ENCODE measurements around the gene OR2A12. TPM values are rescaled to one million over a fixed set of nuclear protein-coding genes. Genes with fewer than 3 reads are reported as not detected.

The OR2A12 gene
- total RNA-seq, 4 donors from 2014 or later, result not detected

GRCh38 chr7:144063710-144064109 is 22.4 kb upstream of the OR2A12 start:
- H3K4me1 ChIP-seq, result no peaks in the 10 kb centered on the region
- ATAC-seq (no peak), DNase-seq (no peak)
- intact Hi-C loops (cut with DNase I; ENCODE audit: low total_unique reads), result no loop called here
- H3K36me3 ChIP-seq, result no peaks in the 10 kb centered on the region
- H3K27me3 ChIP-seq, result no peaks in the 10 kb centered on the region
- H3K27ac ChIP-seq, result no peak overlapping the region
- H3K4me3 ChIP-seq, result no peak overlapping the region
- H3K9me3 ChIP-seq, result no peaks in the 10 kb centered on the region
- TF ChIP-seq CTCF (IDR thresholded peaks at IDR 0.05 in 4 of 5, conservative IDR thresholded peaks at IDR 0.05 in 1 of 5) (no peak), POLR2A (IDR thresholded peaks at IDR 0.05) (no peak)
- in situ Hi-C loops (cut with MboI; ENCODE audit: low sequenced_read_pairs in 4 of 4), result no loop called here

- ATAC-seq (no peak), DNase-seq (no peak)
- Histone ChIP-seq H3K27me3 (no peaks in the 10 kb centered on the region), H3K36me3 (no peaks in the 10 kb centered on the region), H3K4me3 (no peak within 1 kb of the TSS), H3K27ac (no peak within 1 kb of the TSS), H3K9me3 (no peaks in the 10 kb centered on the region), H3K4me1 (no peaks in the 10 kb centered on the region)
- intact Hi-C loops (cut with DNase I; ENCODE audit: low total_unique reads), result no loop called here
- TF ChIP-seq CTCF (IDR thresholded peaks at IDR 0.05 in 4 of 5, conservative IDR thresholded peaks at IDR 0.05 in 1 of 5) (no peak), POLR2A (IDR thresholded peaks at IDR 0.05) (no peak)
- in situ Hi-C loops (cut with MboI; ENCODE audit: low sequenced_read_pairs in 4 of 4), result no loop called here
Measured at GRCh38 chr7:144069511-144069910, 16.6 kb upstream of the OR2A12 start, which contains the start of gene OR2A25. Gene OR2A25 (plus strand): TSS chr7:144069811. CDS start chr7:144074220, 4,409 bp downstream.

- H3K27me3 ChIP-seq, result no peaks in the 10 kb centered on the region
- ATAC-seq, result no peak
- TF ChIP-seq POLR2A (IDR thresholded peaks at IDR 0.05) (no peak), CTCF (IDR thresholded peaks at IDR 0.05 in 4 of 5, conservative IDR thresholded peaks at IDR 0.05 in 1 of 5) (no peak)
- no peaks in the 10 kb centered on the region for H3K36me3 ChIP-seq
- no peaks in the 10 kb centered on the region for H3K4me1 ChIP-seq
- DNase-seq, result no peak
- H3K9me3 ChIP-seq, result no peaks in the 10 kb centered on the region
- no peak overlapping the region for H3K4me3 ChIP-seq
- intact Hi-C loops (cut with DNase I; ENCODE audit: low total_unique reads) (no loop called here), in situ Hi-C loops (cut with MboI; ENCODE audit: low sequenced_read_pairs in 4 of 4) (no loop called here)
- no peak overlapping the region for H3K27ac ChIP-seq
Measured at GRCh38 chr7:144069953-144070352, 16.1 kb upstream of the OR2A12 start.

- H3K4me1 ChIP-seq, result no peaks in the 10 kb centered on the region
- in situ Hi-C loops (cut with MboI; ENCODE audit: low sequenced_read_pairs in 4 of 4), result no loop called here
Measured at GRCh38 chr7:144074374-144074773, 11.7 kb upstream of the OR2A12 start.

More at GRCh38 chr7:144074374-144074773, 11.7 kb upstream of the OR2A12 start:
- ATAC-seq (no peak), DNase-seq (no peak)
- H3K27ac ChIP-seq, result no peak overlapping the region
- no peak for TF ChIP-seq POLR2A (IDR thresholded peaks at IDR 0.05)
- TF ChIP-seq CTCF (IDR thresholded peaks at IDR 0.05 in 4 of 5, conservative IDR thresholded peaks at IDR 0.05 in 1 of 5), result no peak
- H3K4me3 ChIP-seq, result no peak overlapping the region
- H3K27me3 ChIP-seq, result no peaks in the 10 kb centered on the region
- H3K9me3 ChIP-seq, result no peaks in the 10 kb centered on the region
- no peaks in the 10 kb centered on the region for H3K36me3 ChIP-seq
- intact Hi-C loops (cut with DNase I; ENCODE audit: low total_unique reads), result no loop called here
